GM10248 (cell line): ENCODE results near the gene SYT15.

Source experiments
- CTCF ChIA-PET: fragments of 300-600 bp; sonication (Branson Sonifier 250); formaldehyde crosslinking; extraction: SDS; loops from one replicate; lab custom pipeline; 2021; ENCODE audit warnings: antibody characterized with exemption; lab: Yijun Ruan, JAX
- POLR2A ChIA-PET: fragments of 350-650 bp; sonication (Branson Sonifier 250); formaldehyde crosslinking; extraction: SDS; loops from one replicate; lab custom pipeline; 2020; ENCODE audit warnings: antibody characterized with exemption; lab: Yijun Ruan, JAX
- DNase-seq: peaks from one replicate; pipeline ENCODE4 v3.0.0; 2012; ENCODE audit errors: extremely low spot score
- TF ChIP-seq, protein P1 (sequence below): IDR thresholded peaks from 2 replicates; pipeline ENCODE4 v1.5.1; 2012; ENCODE audit warnings: mild to moderate bottlenecking, low read depth; ENCODE audit errors: extremely low read depth, missing control alignments, control extremely low read depth

The SYT15 gene

DNA sequence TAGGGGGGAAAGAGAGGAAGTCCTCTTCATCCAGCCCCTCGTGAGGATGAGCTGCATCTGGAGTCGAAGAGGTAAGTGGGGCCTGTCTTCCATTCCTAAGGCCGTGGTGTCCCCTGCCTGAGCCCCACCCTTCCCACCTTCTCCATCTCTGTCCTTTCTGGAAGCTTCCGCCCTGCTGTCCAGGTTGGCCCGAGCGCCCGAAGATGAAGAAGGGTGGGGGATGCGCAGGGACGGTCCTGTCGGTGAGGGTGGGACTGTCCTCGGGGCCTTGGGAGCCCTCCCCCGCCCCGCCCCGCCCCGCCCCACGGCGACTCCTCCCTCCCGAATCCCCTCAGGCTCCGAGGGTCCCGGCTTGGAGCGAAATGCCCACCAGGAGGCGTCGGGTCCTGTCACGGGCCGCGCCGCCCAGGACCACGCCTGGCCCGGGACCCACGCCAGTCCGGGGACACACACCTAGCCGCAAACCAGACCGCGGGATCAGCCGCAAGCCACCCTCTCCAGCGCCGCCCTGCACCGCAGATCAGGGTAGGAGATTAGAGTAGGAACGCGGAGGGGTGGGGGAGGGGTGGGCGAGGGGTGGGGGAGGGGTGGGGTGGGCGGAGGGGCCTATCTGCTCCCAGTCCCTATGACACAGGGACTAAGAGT is 37.8 kb upstream of the SYT15 start:
- TF ChIP-seq, protein P1, sequence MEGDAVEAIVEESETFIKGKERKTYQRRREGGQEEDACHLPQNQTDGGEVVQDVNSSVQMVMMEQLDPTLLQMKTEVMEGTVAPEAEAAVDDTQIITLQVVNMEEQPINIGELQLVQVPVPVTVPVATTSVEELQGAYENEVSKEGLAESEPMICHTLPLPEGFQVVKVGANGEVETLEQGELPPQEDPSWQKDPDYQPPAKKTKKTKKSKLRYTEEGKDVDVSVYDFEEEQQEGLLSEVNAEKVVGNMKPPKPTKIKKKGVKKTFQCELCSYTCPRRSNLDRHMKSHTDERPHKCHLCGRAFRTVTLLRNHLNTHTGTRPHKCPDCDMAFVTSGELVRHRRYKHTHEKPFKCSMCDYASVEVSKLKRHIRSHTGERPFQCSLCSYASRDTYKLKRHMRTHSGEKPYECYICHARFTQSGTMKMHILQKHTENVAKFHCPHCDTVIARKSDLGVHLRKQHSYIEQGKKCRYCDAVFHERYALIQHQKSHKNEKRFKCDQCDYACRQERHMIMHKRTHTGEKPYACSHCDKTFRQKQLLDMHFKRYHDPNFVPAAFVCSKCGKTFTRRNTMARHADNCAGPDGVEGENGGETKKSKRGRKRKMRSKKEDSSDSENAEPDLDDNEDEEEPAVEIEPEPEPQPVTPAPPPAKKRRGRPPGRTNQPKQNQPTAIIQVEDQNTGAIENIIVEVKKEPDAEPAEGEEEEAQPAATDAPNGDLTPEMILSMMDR = no peak
- ChIA-PET POLR2A (no interaction called here), CTCF (interaction anchor here (0.8 to 0.9 kb wide), 3 partner anchors 10 to 17 kb away, joined by 3 to 5 read pairs (median 3); no protein-coding TSS in a partner anchor)
- DNase-seq = no peak

GRCh38 chr10:46541735-46542566 is 37.0 kb upstream of the SYT15 start:
- POLR2A ChIA-PET = no interaction called here
- DNase-seq = no peak
- CTCF ChIA-PET = no interaction called here
- TF ChIP-seq, protein P1 = no peak

DNA sequence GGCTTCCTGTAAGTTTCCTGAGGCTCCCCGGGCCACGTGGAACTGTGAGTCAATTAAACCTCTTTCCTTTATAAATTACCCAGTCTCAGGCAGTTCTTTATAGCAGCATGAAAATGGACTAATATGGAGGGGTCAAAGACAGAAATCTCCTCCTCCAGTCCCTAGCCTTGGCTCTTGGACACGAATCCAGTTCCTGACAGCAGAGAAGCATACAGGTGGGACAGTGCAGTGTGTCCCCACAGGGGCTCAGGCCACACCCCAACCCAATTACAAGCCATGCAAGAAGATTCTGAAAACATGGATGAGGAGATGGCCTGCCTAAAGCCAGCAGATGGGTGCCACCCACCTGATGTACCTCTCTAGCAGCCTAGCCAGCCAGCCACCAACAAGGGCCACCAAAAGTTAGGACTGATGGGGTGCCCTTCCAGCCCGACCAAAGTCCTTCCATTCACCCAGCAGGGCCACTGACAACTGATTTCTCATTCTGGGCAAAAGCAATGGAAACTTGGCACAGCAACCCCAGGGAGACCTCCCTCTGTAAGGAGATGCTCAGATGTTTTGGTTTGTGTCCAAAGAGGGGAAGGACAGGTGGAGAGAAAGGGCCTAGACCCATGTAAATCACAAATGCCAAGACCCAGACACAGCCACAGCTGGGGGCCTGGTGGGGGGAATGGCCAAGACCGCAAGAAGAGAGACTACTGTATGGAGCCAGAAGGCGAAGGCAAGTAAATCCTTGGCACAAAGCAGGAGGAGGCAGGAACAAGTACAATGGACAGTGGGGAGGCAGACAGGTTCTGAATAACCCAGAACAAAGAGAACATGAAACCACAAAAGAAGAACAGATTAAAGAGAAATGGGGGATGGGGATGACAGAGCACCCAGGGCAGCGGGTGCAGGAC is 36.1 kb upstream of the SYT15 start:
- TF ChIP-seq, protein P1 = no peak
- POLR2A ChIA-PET = no interaction called here
- CTCF ChIA-PET = interaction anchor here (4.2 kb wide), 1 partner anchor 17 kb away, joined by 21 read pairs; no protein-coding TSS in a partner anchor
- no peak for DNase-seq

GRCh38 chr10:46543466-46544377 is 35.2 kb upstream of the SYT15 start:
- ChIA-PET CTCF (interaction anchor here (1.6 to 4.2 kb wide), 4 partner anchors 9 to 27 kb away, joined by 6 to 21 read pairs (median 11); no protein-coding TSS in a partner anchor), POLR2A (no interaction called here)
- no peak for DNase-seq
- TF ChIP-seq, protein P1 = no peak

- POLR2A ChIA-PET = no interaction called here
Measured at GRCh38 chr10:46544989-46545791, 33.7 kb upstream of the SYT15 start.

More at GRCh38 chr10:46544989-46545791, 33.7 kb upstream of the SYT15 start:
- CTCF ChIA-PET = interaction anchor here (1.5 to 4.2 kb wide), 5 partner anchors 8 to 28 kb away, joined by 4 to 21 read pairs (median 8); no protein-coding TSS in a partner anchor
- DNase-seq = no peak
- TF ChIP-seq, protein P1 = no peak
